Spleen (tissue), 11 donors: Measurements from ENCODE around the gene EFS. TPM values are rescaled to one million over a fixed set of nuclear protein-coding genes. Genes with fewer than 3 reads are reported as not detected.

Source experiments
- DNase-seq: peaks from one replicate; pipeline ENCODE4 v3.0.0-alpha.2; 2020
- H3K27ac ChIP-seq, 8 donors: fragments of 200-600 bp; sonication (generic) in 7 of 8; 1 replicate in 4 of 8; 2 replicates in 4 of 8; pipeline versions ENCODE4 v1.5.0 to v1.8.0; 2016 to 2021; ENCODE audit warnings: inconsistent platforms in 4 of 8, mild to moderate bottlenecking in 4 of 8, moderate library complexity in 1 of 8
- H3K27me3 ChIP-seq, 7 donors: fragments of 200-600 bp; sonication (generic) in 6 of 7; replicated peaks in 1 of 7; 1 replicate in 4 of 7; 2 replicates in 3 of 7; pipeline versions ENCODE4 v1.5.0 to v1.8.0; 2016 to 2021; ENCODE audit warnings: inconsistent platforms in 3 of 7, mild to moderate bottlenecking in 1 of 7
- H3K36me3 ChIP-seq, 6 donors: fragments of 200-600 bp; sonication (generic) in 5 of 6; 1 replicate in 4 of 6; 2 replicates in 2 of 6; pipeline versions ENCODE4 v1.5.0 to v1.8.0; 2016 to 2021; ENCODE audit warnings: inconsistent platforms in 2 of 6
- H3K4me1 ChIP-seq, 6 donors: fragments of 200-600 bp; sonication (generic) in 5 of 6; 1 replicate in 3 of 6; 2 replicates in 3 of 6; pipeline versions ENCODE4 v1.5.0 to v1.8.0; 2016 to 2021; ENCODE audit warnings: inconsistent platforms in 3 of 6
- H3K4me3 ChIP-seq, 8 donors: fragments of 200-600 bp; sonication (generic) in 7 of 8; 1 replicate in 4 of 8; 2 replicates in 4 of 8; pipeline versions ENCODE4 v1.5.0 to v1.8.0; 2016 to 2021; ENCODE audit warnings: inconsistent platforms in 4 of 8, mild to moderate bottlenecking in 4 of 8, moderate library complexity in 2 of 8
- H3K9me3 ChIP-seq, 8 donors: fragments of 200-600 bp; sonication (generic) in 7 of 8; 1 replicate in 4 of 8; 2 replicates in 4 of 8; pipeline versions ENCODE4 v1.5.0 to v1.8.0; 2016 to 2021; ENCODE audit warnings: inconsistent platforms in 4 of 8
- CTCF ChIP-seq, 11 experiments: fragments of 200-600 bp in 7 of 11; fragments of 450-650 bp in 4 of 11; sonication (generic) in 4 of 11; IDR thresholded peaks in 8 of 11; conservative IDR thresholded peaks in 3 of 11; 1 replicate in 7 of 11; 2 replicates in 4 of 11; pipeline versions ENCODE4 v1.4.0 to v1.8.0; 2016 to 2021; ENCODE audit warnings: antibody characterized with exemption in 11 of 11, inconsistent platforms in 4 of 11, mild to moderate bottlenecking in 1 of 11
- POLR2A ChIP-seq, 3 donors: fragments of 450-650 bp; IDR thresholded peaks; one replicate each; pipeline ENCODE4 v1.5.1; 2017; ENCODE audit warnings: antibody characterized with exemption in 3 of 3, mild to moderate bottlenecking in 1 of 3
- POLR2AphosphoS5 ChIP-seq, 3 donors: sonication (generic); formaldehyde crosslinking; IDR thresholded peaks; one replicate each; pipeline ENCODE4 v1.5.1; 2017; ENCODE audit warnings: antibody characterized with exemption in 3 of 3
- WGBS, 5 donors: extraction: QIAGEN DNeasy Blood & Tissue Kit in 3 of 5; methylation state at CpG; one replicate each; pipeline versions ENCODE4 v1.1.5 to v1.1.7; 2013 to 2018; 5-methylcytosine and 5-hydroxymethylcytosine counted together
- intact Hi-C: fragments of 100-400 bp; cut with DNase I; formaldehyde crosslinking; loops from one replicate; pipeline ENCODE4 v1.15.0; 2023; ENCODE audit warnings: low total_unique reads
- microRNA-seq, 3 donors: library from miRNA; unstranded; fragments of <30 nt; microRNA quantifications; one replicate each; pipeline versions ENCODE4 to v1.1.0, GENCODE V29; 2019 to 2020
- polyA plus RNA-seq, 3 donors: library from polyadenylated mRNA; stranded (reverse); fragments of 200-250 nt; gene quantifications; one replicate each; pipeline ENCODE4 v1.2.1, GENCODE V29; 2013
- small RNA-seq, 4 donors: library from RNA; depleted of rRNA; stranded (forward); fragments of <200 nt; gene quantifications; one replicate each; pipeline ENCODE3, GENCODE V24; 2016
- total RNA-seq, 7 donors: library from RNA; depleted of rRNA in 3 of 7; stranded (reverse); fragments of >200 nt in 3 of 7; fragmentation: NEBNext Ultra II Directional in 4 of 7; extraction: Animal tissue kit (Norgen Biotek cat#: 25700) in 4 of 7; gene quantifications; one replicate each; pipeline versions ENCODE4 v1.1.0 to v1.2.1, GENCODE V29; 2016 to 2021
- donor health status: healthy with polysubstance abuse.
- donor health status: DM: no; HTN: no; CAD: no; lungs with moderate emphysema.
- donor health status: DM: no; HTN: no; CAD: no.
- donor health status: Bipolar disorder and iron deficiency.
- donor health status: healthy.
- donor health status: DM: no; HTN: no; CAD: no.
- donor health status: DM: yes; HTN: yes; CAD: no.

Gene EFS
- total and polyA plus RNA-seq, 10 donors, result 1.8 to 6.7 (median 3.9) TPM

- H3K36me3 ChIP-seq, result peaks cover 0 to 46% (median 1%) of the 10 kb centered on the region in 6 donors
- no peaks in the 10 kb centered on the region for H3K9me3 ChIP-seq
- H3K27ac ChIP-seq, result peak overlapping the region; percentile 39 to 88 (median 84)
- intact Hi-C loops, result no loop called here
- no peak for DNase-seq
- peak overlapping the region; percentile 47 to 77 (median 59) for H3K4me3 ChIP-seq
- no peak for TF ChIP-seq CTCF (IDR thresholded peaks at IDR 0.05 in 8 of 11, conservative IDR thresholded peaks at IDR 0.05 in 3 of 11)
- TF ChIP-seq POLR2AphosphoS5 (IDR thresholded peaks at IDR 0.05), result no peak
- no peak for TF ChIP-seq POLR2A (IDR thresholded peaks at IDR 0.05)
- H3K27me3 ChIP-seq, result no peaks in the 10 kb centered on the region
- WGBS, 5 donors, result 23 to 38% (median 36%) methylated on average over 5 of the region's 5 CpGs
- peaks cover 11 to 68% (median 44%) of the 10 kb centered on the region in 6 donors for H3K4me1 ChIP-seq
These were observed 57.8 kb downstream of the EFS start for GRCh38 chr14:23307146-23307530.

- Histone ChIP-seq H3K4me3 (peak within 1 kb of the TSS; percentile 47 to 77 (median 59)), H3K36me3 (peaks cover 0 to 40% (median 1%) of the 10 kb centered on the region in 6 donors), H3K27me3 (no peaks in the 10 kb centered on the region), H3K27ac (peak within 1 kb of the TSS; percentile 39 to 88 (median 84)), H3K9me3 (no peaks in the 10 kb centered on the region), H3K4me1 (peaks cover 11 to 72% (median 44%) of the 10 kb centered on the region in 6 donors)
- peak; percentile 90 for DNase-seq
- TF ChIP-seq POLR2A (IDR thresholded peaks at IDR 0.05) (no peak), POLR2AphosphoS5 (IDR thresholded peaks at IDR 0.05) (peak; percentile 68 to 85 (median 83))
- 3 to 11% (median 4%) methylated on average over 24 of the region's 24 CpGs for WGBS, 5 donors
- intact Hi-C loops, result no loop called here
These were observed 58.4 kb downstream of the EFS start, which contains the start of gene BCL2L2 for GRCh38 chr14:23306412-23307145. BCL2L2 (plus strand) TSS chr14:23306833; CDS start chr14:23307768, 935 bp downstream.

Small RNAs within 50 kb of the gene (microRNA-seq; reads per million reads assigned to microRNA genes)
- gene MIR208A, result 0 to 0.36 (median 0) reads per million in 3 donors

Small RNAs within 50 kb of the gene (small RNA-seq; reads per million reads assigned to genes)
- gene MIR208A, result 0 reads per million in 4 donors

Other genes starting within 250 kb of the EFS start
- 1 to 10 TPM in 4 of 7 donors, under 1 TPM in 3; 0.64 to 9.6 (median 1.6) TPM for gene CEBPE, start 245.9 kb downstream of the EFS start, total RNA-seq
- 1 to 10 TPM; 1.2 to 3.5 (median 1.3) TPM for gene CEBPE, start 245.9 kb downstream of the EFS start, polyA plus RNA-seq
- gene SLC7A8, start 181.5 kb downstream of the EFS start, total RNA-seq, result 100 to 1,000 TPM in 1 of 7 donors, 10 to 100 TPM in 6; 23.5 to 106 (median 68.0) TPM
- gene SLC7A8, start 181.5 kb downstream of the EFS start, polyA plus RNA-seq, result 1 to 10 TPM; 3.5 to 8.7 (median 6.7) TPM
- not detected for gene RNF212B, start 127.2 kb downstream of the EFS start, total RNA-seq
- gene RNF212B, start 127.2 kb downstream of the EFS start, polyA plus RNA-seq, result not detected
- 10 to 100 TPM in 2 of 7 donors, 1 to 10 TPM in 5; 7.3 to 13.0 (median 9.1) TPM for gene HOMEZ, start 79.0 kb downstream of the EFS start, total RNA-seq
- gene HOMEZ, start 79.0 kb downstream of the EFS start, polyA plus RNA-seq, result 1 to 10 TPM; 3.1 to 5.4 (median 5.0) TPM
- 10 to 100 TPM; 18.6 to 31.7 (median 20.8) TPM for gene PPP1R3E, start 62.3 kb downstream of the EFS start, total RNA-seq
- 10 to 100 TPM; 22.1 to 36.7 (median 30.3) TPM for gene PPP1R3E, start 62.3 kb downstream of the EFS start, polyA plus RNA-seq
- 10 to 100 TPM; 16.7 to 34.6 (median 24.9) TPM for gene BCL2L2, start 58.3 kb downstream of the EFS start, total RNA-seq
- gene BCL2L2, start 58.3 kb downstream of the EFS start, polyA plus RNA-seq, result 10 to 100 TPM in 1 of 3 donors, 1 to 10 TPM in 2; 5.4 to 19.2 (median 7.5) TPM
- gene PABPN1, start 43.7 kb downstream of the EFS start, total RNA-seq, result 100 to 1,000 TPM in 4 of 7 donors, 10 to 100 TPM in 3; 52.1 to 152 (median 132) TPM
- 100 to 1,000 TPM; 118 to 146 (median 132) TPM for gene PABPN1, start 43.7 kb downstream of the EFS start, polyA plus RNA-seq
- 10 to 100 TPM in 2 of 7 donors, 1 to 10 TPM in 5; 7.1 to 13.7 (median 8.3) TPM for gene SLC22A17, start 12.3 kb downstream of the EFS start, total RNA-seq
- 1 to 10 TPM; 5.1 to 7.1 (median 6.3) TPM for gene SLC22A17, start 12.3 kb downstream of the EFS start, polyA plus RNA-seq
- not detected for gene IL25, start 7.6 kb upstream of the EFS start, total RNA-seq
- gene IL25, start 7.6 kb upstream of the EFS start, polyA plus RNA-seq, result not detected
- 10 to 100 TPM in 1 of 7 donors, 1 to 10 TPM in 6; 2.1 to 13.0 (median 4.3) TPM for gene CMTM5, start 11.9 kb upstream of the EFS start, total RNA-seq
- 1 to 10 TPM; 1.3 to 4.1 (median 2.7) TPM for gene CMTM5, start 11.9 kb upstream of the EFS start, polyA plus RNA-seq
- under 1 TPM in 1 of 7 donors, not detected in 6; 0.82 TPM for gene MYH6, start 43.1 kb upstream of the EFS start, total RNA-seq
- under 1 TPM; 0.35 to 0.44 (median 0.37) TPM for gene MYH6, start 43.1 kb upstream of the EFS start, polyA plus RNA-seq
- under 1 TPM in 1 of 7 donors, not detected in 6; 0.09 TPM for gene MYH7, start 70.5 kb upstream of the EFS start, total RNA-seq
- under 1 TPM; 0.06 to 0.65 (median 0.12) TPM for gene MYH7, start 70.5 kb upstream of the EFS start, polyA plus RNA-seq
- gene NGDN, start 104.5 kb upstream of the EFS start, total RNA-seq, result 10 to 100 TPM; 32.7 to 62.7 (median 40.0) TPM
- gene NGDN, start 104.5 kb upstream of the EFS start, polyA plus RNA-seq, result 10 to 100 TPM; 39.6 to 48.5 (median 40.6) TPM
- gene ZFHX2, start 186.6 kb upstream of the EFS start, total RNA-seq, result 1 to 10 TPM in 5 of 7 donors, under 1 TPM in 2; 0.42 to 2.9 (median 1.5) TPM
- under 1 TPM; 0.09 to 0.35 (median 0.11) TPM for gene ZFHX2, start 186.6 kb upstream of the EFS start, polyA plus RNA-seq
- 10 to 100 TPM; 16.8 to 25.4 (median 18.6) TPM for gene THTPA, start 191.1 kb upstream of the EFS start, total RNA-seq
- 10 to 100 TPM in 1 of 3 donors, 1 to 10 TPM in 2; 4.5 to 14.2 (median 8.9) TPM for gene THTPA, start 191.1 kb upstream of the EFS start, polyA plus RNA-seq
- 100 to 1,000 TPM; 139 to 261 (median 193) TPM for gene AP1G2, start 202.6 kb upstream of the EFS start, total RNA-seq
- gene AP1G2, start 202.6 kb upstream of the EFS start, polyA plus RNA-seq, result 100 to 1,000 TPM; 126 to 267 (median 176) TPM
- gene JPH4, start 213.6 kb upstream of the EFS start, total RNA-seq, result 10 to 100 TPM in 2 of 7 donors, 1 to 10 TPM in 5; 1.2 to 17.3 (median 5.8) TPM
- under 1 TPM; 0.70 to 0.93 (median 0.93) TPM for gene JPH4, start 213.6 kb upstream of the EFS start, polyA plus RNA-seq